ENCODE data around the gene CFAP52. TPM values are rescaled to one million over a fixed set of nuclear protein-coding genes. Genes with fewer than 3 reads are reported as not detected.

CFAP52 gene
- total RNA-seq, 1 experiment from 2014 or later = not detected

DNA sequence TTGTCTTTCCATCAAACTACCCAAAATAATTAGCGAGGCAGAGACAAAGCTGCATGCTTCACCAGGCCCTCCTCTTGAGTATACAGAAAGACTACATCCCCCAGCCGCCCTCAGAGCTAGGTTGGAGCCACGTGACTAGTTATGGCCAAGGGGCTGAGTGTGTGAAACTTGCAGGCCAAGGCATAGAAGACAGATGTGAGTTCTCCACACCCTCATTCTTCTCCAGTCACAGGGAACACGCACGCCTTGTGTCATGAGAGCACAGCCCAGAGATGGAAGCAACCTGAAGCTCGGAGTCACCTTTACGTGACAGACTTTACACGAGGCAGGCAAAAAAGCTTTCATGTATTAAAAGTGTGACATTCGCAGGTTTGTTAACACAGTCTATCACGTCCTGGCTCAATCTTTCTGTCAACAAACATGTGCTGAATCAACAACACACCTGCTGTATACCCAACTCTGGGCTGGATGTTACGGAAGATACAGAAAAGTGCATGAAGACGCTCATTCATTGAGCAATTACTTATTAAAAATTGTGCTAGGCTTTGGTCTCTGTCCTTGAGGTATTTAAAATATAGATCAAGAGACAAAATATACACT lies 39.2 kb upstream of the CFAP52 start:
- TF ChIP-seq, protein P1, sequence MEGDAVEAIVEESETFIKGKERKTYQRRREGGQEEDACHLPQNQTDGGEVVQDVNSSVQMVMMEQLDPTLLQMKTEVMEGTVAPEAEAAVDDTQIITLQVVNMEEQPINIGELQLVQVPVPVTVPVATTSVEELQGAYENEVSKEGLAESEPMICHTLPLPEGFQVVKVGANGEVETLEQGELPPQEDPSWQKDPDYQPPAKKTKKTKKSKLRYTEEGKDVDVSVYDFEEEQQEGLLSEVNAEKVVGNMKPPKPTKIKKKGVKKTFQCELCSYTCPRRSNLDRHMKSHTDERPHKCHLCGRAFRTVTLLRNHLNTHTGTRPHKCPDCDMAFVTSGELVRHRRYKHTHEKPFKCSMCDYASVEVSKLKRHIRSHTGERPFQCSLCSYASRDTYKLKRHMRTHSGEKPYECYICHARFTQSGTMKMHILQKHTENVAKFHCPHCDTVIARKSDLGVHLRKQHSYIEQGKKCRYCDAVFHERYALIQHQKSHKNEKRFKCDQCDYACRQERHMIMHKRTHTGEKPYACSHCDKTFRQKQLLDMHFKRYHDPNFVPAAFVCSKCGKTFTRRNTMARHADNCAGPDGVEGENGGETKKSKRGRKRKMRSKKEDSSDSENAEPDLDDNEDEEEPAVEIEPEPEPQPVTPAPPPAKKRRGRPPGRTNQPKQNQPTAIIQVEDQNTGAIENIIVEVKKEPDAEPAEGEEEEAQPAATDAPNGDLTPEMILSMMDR (conservative IDR thresholded peaks at IDR 0.05) = no peak
- Mint-ChIP-seq H3K9me3 (no peaks in the 10 kb centered on the region), H3K4me1 (peaks cover 15 to 21% of the 10 kb centered on the region in 2 experiments), H3K27me3 (ENCODE audit: low read depth) (peaks cover 2% of the 10 kb centered on the region; the same call in 1 of the 2 replicates), H3K27ac (no peak overlapping the region), H3K36me3 (ENCODE audit: insufficient read depth in 1 of 3, low read depth in 3 of 3) (peaks cover 0 to 9% (median 6%) of the 10 kb centered on the region in 3 experiments; a peak in 4 of 7 replicates), H3K4me3 (no peak overlapping the region)
- Histone ChIP-seq H3K23me2 (ENCODE audit: insufficient read length, low read depth, low read length, poor library complexity, severe bottlenecking) (no peaks in the 10 kb centered on the region), H3K4ac (ENCODE audit: low read depth, low read length) (no peak overlapping the region), H2BK120ac (ENCODE audit: low read depth, low read length, poor library complexity, severe bottlenecking) (no peak overlapping the region), H3K79me1 (ENCODE audit: insufficient read depth, low read depth, low read length, poor library complexity, severe bottlenecking) (no peaks in the 10 kb centered on the region), H2BK5ac (ENCODE audit: insufficient read length, low read length) (no peak overlapping the region), H3K4me2 (ENCODE audit: insufficient read depth, insufficient read length, low read length) (no peak overlapping the region), H3K18ac (ENCODE audit: insufficient read length, low read depth, low read length) (no peak overlapping the region), H4K91ac (ENCODE audit: insufficient read length, low read depth, low read length) (no peak overlapping the region), H3K9ac (ENCODE audit: extremely low read depth, insufficient read length, low read length) (no peak overlapping the region), H3K27me3 (ENCODE audit: insufficient read depth, low read length) (no peaks in the 10 kb centered on the region), H3K56ac (ENCODE audit: insufficient read length, low read depth, low read length) (no peak overlapping the region), H3K79me2 (ENCODE audit: insufficient read depth, low read length) (no peaks in the 10 kb centered on the region), H2BK12ac (ENCODE audit: insufficient read length, low read depth, low read length) (no peak overlapping the region), H4K5ac (ENCODE audit: insufficient read length, low read depth, low read length) (no peak overlapping the region), H3K14ac (ENCODE audit: insufficient read depth, low read length) (no peak overlapping the region), H3K4me1 (ENCODE audit: insufficient read depth, low read length) (no peaks in the 10 kb centered on the region), H3K27ac (ENCODE audit: insufficient read length, low read depth, low read length) (no peak overlapping the region), H2AK5ac (ENCODE audit: insufficient read length, low read length) (no peak overlapping the region), H3K9me3 (ENCODE audit: control insufficient read depth, low read depth, low read length) (no peaks in the 10 kb centered on the region), H4K8ac (replicated peaks; ENCODE audit: insufficient read length, low read depth, low read length) (no peak overlapping the region), H3T11ph (ENCODE audit: low read length) (no peak overlapping the region), H4K20me1 (ENCODE audit: control insufficient read depth, insufficient read depth, insufficient read length) (no peaks in the 10 kb centered on the region), H2BK20ac (ENCODE audit: low read depth, low read length, poor library complexity, severe bottlenecking) (no peak overlapping the region), H3K23ac (ENCODE audit: insufficient read length, low read depth, low read length) (no peak overlapping the region), H2AFZ (ENCODE audit: low read length) (no peak overlapping the region), H2BK15ac (ENCODE audit: low read depth, low read length) (no peak overlapping the region)
- WGBS (ENCODE audit: extremely low coverage, insufficient read length, low lambda C conversion rate) = no CpG with 5 or more reads among the region's 12 CpGs
- no peak for DNase-seq

Measured in H9 (cell line).